Right lobe of liver (tissue), 6 donors: ENCODE data around the gene P2RX2. TPM values are rescaled to one million over a fixed set of nuclear protein-coding genes. Genes with fewer than 3 reads are reported as not detected.

Source experiments
- ATAC-seq, 4 donors: fragments of 200-7000 bp; cut with Tn5 transposase; one replicate each; pipeline ENCODE4 v1.9.1; 2020; ENCODE audit warnings: mild to moderate bottlenecking in 4 of 4, moderate library complexity in 4 of 4
- DNase-seq, 3 donors: peaks; one replicate each; pipeline ENCODE4 v3.0.0-alpha.2; 2020
- H3K27ac ChIP-seq, 3 donors: fragments of 200-600 bp; one replicate each; pipeline ENCODE4 v1.8.0; 2022
- H3K27me3 ChIP-seq, 2 donors: fragments of 200-600 bp; one replicate each; pipeline ENCODE4 v1.8.0; 2022
- H3K36me3 ChIP-seq, 4 donors: fragments of 200-600 bp; sonication (generic) in 1 of 4; one replicate each; pipeline versions ENCODE4 v1.5.1 to v1.8.0; 2017 to 2022; ENCODE audit warnings: control low read depth in 1 of 4
- H3K4me1 ChIP-seq, 4 donors: fragments of 200-600 bp; sonication (generic) in 1 of 4; one replicate each; pipeline versions ENCODE4 v1.5.1 to v1.8.0; 2017 to 2022; ENCODE audit warnings: control low read depth in 1 of 4
- H3K4me3 ChIP-seq, 3 donors: fragments of 200-600 bp; one replicate each; pipeline ENCODE4 v1.8.0; 2022
- H3K9me3 ChIP-seq, 4 donors: fragments of 200-600 bp; sonication (generic) in 1 of 4; one replicate each; pipeline versions ENCODE4 v1.5.1 to v1.8.0; 2017 to 2022; ENCODE audit warnings: control low read depth in 1 of 4
- POLR2A ChIP-seq: fragments of 450-650 bp; IDR thresholded peaks from one replicate; pipeline ENCODE4 v1.6.1; 2017; ENCODE audit warnings: antibody characterized with exemption, mild to moderate bottlenecking
- WGBS: methylation state at CpG from one replicate; pipeline ENCODE4 v1.1.6; 2018; ENCODE audit warnings: low coverage, low lambda C conversion rate; ENCODE audit not compliant: insufficient coverage; ENCODE audit errors: missing lambda C conversion rate; 5-methylcytosine and 5-hydroxymethylcytosine counted together
- intact Hi-C, 2 donors: fragments of 100-400 bp; cut with DNase I; formaldehyde crosslinking; loops; one replicate each; pipeline versions ENCODE4 v1.11.2 to v1.14.1; 2022
- microRNA-seq, 2 donors: library from miRNA; unstranded; fragments of <30 nt; microRNA quantifications; one replicate each; pipeline ENCODE4, GENCODE V29; 2019 to 2020
- small RNA-seq, 2 experiments: library from RNA; depleted of rRNA; stranded (forward); fragments of <200 nt; gene quantifications; one replicate each; pipeline ENCODE3, GENCODE V24; 2016
- total RNA-seq, 6 experiments: library from RNA; depleted of rRNA in 2 of 6; stranded (reverse); fragments of >200 nt in 2 of 6; fragmentation: NEBNext Ultra II Directional in 3 of 6; extraction: Animal tissue kit (Norgen Biotek cat#: 25700) in 3 of 6; gene quantifications; one replicate each; pipeline versions ENCODE4 v1.1.0 to v1.2.4, GENCODE V29; 2016 to 2023
- TF ChIP-seq, protein P1 (sequence below), 4 donors: fragments of 200-600 bp in 3 of 4; fragments of 450-650 bp in 1 of 4; IDR thresholded peaks; one replicate each; pipeline versions ENCODE4 v1.5.1 to v1.8.0; 2016 to 2022; ENCODE audit warnings: antibody characterized with exemption in 4 of 4, mild to moderate bottlenecking in 2 of 4
- donor health status: DM: no; HTN: yes; CAD: no.
- donor health status: DM: no; HTN: no; CAD: no.
- donor health status: DM: no; HTN: no; CAD: no.
- donor health status: DM: no; HTN: yes; CAD: no.
- donor health status: DM: no; HTN: yes; CAD: no.

The P2RX2 gene
- total RNA-seq, 6 experiments from 2014 or later = not detected

DNA sequence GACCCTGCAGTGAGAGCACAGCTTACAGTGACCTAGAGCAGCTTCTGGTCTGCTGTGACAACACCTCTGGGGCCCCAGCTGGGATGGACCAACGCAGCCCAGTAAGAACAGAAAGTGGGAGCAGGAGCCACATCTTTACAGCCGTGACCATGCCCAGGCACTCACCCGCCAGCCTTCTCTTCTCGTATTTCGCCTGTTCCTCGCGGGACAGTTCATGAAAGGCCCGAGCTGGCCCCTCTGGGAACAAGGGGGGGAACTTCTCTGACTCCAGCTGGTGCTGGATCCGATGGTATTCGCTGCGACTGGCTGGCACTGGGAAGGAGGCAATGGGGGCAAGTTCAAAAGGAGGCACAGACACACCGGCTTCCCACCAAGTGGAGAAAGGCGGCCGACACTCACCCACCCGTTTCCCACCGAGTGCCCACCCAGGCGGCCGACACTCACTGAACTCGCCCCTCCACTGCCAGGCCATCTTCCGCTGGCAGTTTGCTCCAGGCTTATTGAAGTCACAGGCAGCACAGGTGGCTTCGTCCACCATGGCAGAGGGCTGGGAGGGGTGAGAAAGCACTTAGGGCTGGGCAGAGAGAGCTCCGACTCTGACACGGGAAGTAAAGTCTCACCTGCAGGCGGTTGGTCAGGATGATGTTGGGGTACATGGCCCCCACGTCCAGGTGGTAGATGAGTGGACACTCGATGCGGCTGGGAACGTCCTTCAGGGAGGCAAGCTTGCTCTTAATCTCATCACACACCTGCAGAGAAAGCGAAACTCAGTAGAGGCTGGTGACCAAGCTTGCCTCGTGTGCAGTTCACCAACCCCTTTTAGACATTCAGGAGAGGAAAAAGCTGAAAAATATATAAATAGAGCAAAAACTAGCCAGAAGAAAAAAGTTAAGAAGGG, 49.9 kb downstream of the P2RX2 start:
- no peaks in the 10 kb centered on the region for H3K27me3 ChIP-seq
- TF ChIP-seq, protein P1, sequence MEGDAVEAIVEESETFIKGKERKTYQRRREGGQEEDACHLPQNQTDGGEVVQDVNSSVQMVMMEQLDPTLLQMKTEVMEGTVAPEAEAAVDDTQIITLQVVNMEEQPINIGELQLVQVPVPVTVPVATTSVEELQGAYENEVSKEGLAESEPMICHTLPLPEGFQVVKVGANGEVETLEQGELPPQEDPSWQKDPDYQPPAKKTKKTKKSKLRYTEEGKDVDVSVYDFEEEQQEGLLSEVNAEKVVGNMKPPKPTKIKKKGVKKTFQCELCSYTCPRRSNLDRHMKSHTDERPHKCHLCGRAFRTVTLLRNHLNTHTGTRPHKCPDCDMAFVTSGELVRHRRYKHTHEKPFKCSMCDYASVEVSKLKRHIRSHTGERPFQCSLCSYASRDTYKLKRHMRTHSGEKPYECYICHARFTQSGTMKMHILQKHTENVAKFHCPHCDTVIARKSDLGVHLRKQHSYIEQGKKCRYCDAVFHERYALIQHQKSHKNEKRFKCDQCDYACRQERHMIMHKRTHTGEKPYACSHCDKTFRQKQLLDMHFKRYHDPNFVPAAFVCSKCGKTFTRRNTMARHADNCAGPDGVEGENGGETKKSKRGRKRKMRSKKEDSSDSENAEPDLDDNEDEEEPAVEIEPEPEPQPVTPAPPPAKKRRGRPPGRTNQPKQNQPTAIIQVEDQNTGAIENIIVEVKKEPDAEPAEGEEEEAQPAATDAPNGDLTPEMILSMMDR (IDR thresholded peaks at IDR 0.05) = no peak
- TF ChIP-seq POLR2A = no peak
- H3K4me3 ChIP-seq = no peak overlapping the region
- intact Hi-C loops = no loop called here
- no peak overlapping the region for H3K27ac ChIP-seq
- WGBS = 95% methylated on average over 10 of the region's 30 CpGs
- ATAC-seq (no peak), DNase-seq (no peak)
- H3K36me3 ChIP-seq = peaks cover 0 to 45% (median 8%) of the 10 kb centered on the region in 4 donors
- no peaks in the 10 kb centered on the region for H3K9me3 ChIP-seq
- peaks cover 0 to 15% (median 7%) of the 10 kb centered on the region in 4 donors for H3K4me1 ChIP-seq

DNA sequence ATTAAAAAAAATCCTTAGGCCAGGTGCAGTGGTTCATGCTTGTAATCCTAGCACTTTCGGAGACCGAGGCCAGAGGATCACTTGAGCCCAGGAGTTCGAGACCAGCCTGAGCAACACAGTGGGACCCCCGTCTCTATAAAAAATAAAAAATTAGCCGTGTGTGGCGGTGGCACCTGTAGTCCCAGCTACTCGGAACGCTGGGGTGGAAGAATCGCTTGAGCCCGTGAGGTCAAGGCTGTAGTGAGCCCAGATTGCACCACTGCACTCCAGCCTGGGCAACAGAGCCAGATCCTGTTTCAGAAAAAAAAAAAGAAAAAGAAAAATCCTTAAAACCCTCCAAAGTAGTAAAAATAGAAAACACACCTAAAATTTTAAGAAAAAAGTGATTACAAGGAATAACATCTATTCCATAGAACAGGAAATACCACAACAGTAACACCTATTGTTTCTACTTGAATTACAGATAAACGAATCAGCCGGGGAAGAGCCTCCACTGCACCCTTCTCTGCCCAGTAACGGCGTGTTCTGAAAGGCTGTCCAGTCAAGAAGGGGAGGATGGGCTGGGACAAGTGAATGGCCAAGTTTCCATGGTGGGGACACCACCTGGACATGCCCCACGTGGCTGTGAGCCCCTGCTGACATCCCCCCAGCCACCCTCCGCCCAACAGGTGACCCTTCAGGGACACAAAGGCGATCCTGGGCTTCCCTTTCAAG, 50.7 kb downstream of the P2RX2 start:
- H3K9me3 ChIP-seq = no peaks in the 10 kb centered on the region
- TF ChIP-seq POLR2A = no peak
- TF ChIP-seq, protein P1 (IDR thresholded peaks at IDR 0.05) = no peak
- H3K4me3 ChIP-seq = no peak overlapping the region
- peaks cover 0 to 20% (median 10%) of the 10 kb centered on the region in 4 donors for H3K4me1 ChIP-seq
- H3K27me3 ChIP-seq = no peaks in the 10 kb centered on the region
- H3K36me3 ChIP-seq = peaks cover 0 to 40% (median 8%) of the 10 kb centered on the region in 4 donors
- no peak for DNase-seq
- no peak overlapping the region for H3K27ac ChIP-seq
- ATAC-seq = no peak
- intact Hi-C loops = no loop called here
- WGBS = 82% methylated on average over 6 of the region's 17 CpGs

Small RNAs within 50 kb of the gene (microRNA-seq; reads per million reads assigned to microRNA genes)
- gene MIR6763 = 0.29 to 0.64 reads per million in 2 donors

Small RNAs within 50 kb of the gene (small RNA-seq; reads per million reads assigned to genes)
- gene MIR6763 = 0 reads per million in 2 experiments

Other genes starting within 250 kb of the P2RX2 start
- 10 to 100 TPM; 16.2 to 27.6 (median 23.3) TPM for gene FBRSL1, start 128.6 kb upstream of the P2RX2 start, total RNA-seq
- gene LRCOL1, start 8.2 kb upstream of the P2RX2 start, total RNA-seq = 10 to 100 TPM in 1 of 6 experiments, 1 to 10 TPM in 4, under 1 TPM in 1; 0.61 to 13.1 (median 6.8) TPM
- 10 to 100 TPM; 13.6 to 34.0 (median 22.7) TPM for gene POLE, start 68.6 kb downstream of the P2RX2 start, total RNA-seq
- gene PXMP2, start 68.8 kb downstream of the P2RX2 start, total RNA-seq = 100 to 1,000 TPM in 5 of 6 experiments, 10 to 100 TPM in 1; 91.5 to 216 (median 162) TPM
- gene PGAM5, start 92.1 kb downstream of the P2RX2 start, total RNA-seq = 10 to 100 TPM; 22.7 to 50.7 (median 27.6) TPM
- gene ANKLE2, start 143.1 kb downstream of the P2RX2 start, total RNA-seq = 10 to 100 TPM; 13.9 to 25.1 (median 15.7) TPM
- gene GOLGA3, start 210.1 kb downstream of the P2RX2 start, total RNA-seq = 10 to 100 TPM; 15.7 to 37.5 (median 22.8) TPM